GM21786 (cell line): Measurements from ENCODE around the gene OXCT1.
A peak's percentile ranks its signal among the peaks of the same experiment; 100 is the strongest.
"Not testable (repeated sequence)": the region's sequence is repeated elsewhere in the genome, so short reads cannot be mapped to it uniquely, and the experiment has no call there.

Experiments
- ATAC-seq: cut with Tn5 transposase; IDR thresholded peaks from one replicate; pipeline ENCODE4 v1.9.1; 2021; ENCODE audit not compliant: unreplicated experiment

The OXCT1 gene

GRCh38 chr5:41778410-41778809 lies 91.8 kb downstream of the OXCT1 start:
- ATAC-seq, result no peak

DNA sequence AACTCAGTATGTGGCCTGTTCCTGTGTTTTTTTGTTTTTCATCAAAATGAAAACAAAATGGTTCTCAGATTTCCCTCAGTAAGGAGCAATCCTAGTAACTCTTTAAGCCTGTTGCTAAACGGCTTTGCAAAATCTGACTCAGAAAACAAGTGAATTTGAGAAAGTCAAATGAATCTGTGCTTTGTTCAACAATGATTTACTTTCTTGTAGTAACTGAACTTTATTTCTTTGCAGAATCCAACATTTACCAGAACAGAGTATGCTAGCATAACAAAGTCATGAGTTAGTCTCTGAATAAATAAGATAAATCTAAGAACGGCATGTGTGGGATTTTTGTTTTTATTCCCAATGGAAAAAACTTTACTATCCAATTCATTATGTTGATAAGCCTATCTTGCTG lies 93.8 kb downstream of the OXCT1 start:
- ATAC-seq, result no peak

DNA sequence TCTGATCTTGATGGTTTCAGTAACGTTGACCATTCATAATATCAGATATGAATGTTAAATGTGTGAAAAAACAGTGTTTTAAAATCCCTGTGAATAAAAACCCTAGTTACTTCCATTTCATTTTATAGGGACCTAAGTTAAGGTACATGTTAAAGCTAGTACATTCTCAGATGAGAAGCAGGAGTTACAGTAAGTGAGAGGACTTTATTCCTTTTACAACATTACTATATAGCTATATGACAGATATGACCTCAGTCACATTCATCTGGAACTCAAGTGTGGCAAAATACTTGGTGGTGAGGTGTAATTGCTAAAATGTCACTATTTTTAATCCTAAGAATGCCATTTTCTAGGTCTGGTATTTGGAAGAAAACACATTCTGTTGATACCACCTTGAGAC lies 96.4 kb downstream of the OXCT1 start:
- ATAC-seq, result no peak

DNA sequence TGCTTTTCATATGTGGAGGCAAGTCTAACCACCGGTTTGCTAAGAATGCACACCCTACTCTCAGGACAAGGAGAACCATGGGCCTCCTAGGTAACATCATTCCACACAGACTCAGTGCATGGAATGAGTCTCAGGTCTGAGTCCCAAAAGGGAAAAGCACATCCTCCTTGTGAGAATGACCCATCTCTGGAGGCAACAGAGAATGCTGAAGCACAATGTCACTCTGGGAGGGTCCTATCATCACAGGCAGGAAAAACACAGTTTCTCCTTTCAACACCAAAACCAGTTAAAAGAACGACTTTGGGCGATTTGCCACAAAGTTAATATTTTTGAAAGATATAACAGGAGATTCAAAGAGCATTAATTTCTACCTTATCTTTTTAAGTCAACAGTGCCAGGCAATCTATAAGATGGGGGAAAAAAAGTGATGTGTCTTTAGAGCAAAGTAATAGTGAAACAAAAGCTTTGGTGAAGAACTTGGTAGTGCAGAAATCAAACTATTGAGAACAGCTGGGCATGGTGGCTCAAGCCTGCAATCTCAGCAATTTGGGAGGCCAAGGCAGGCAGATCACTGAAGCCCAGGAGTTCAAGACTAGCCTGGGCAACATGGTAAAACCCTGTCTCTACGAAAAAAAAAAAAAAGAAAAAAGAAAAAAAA lies 97.3 kb downstream of the OXCT1 start:
- ATAC-seq, result no peak

GRCh38 chr5:41772056-41772455 lies 98.2 kb downstream of the OXCT1 start:
- ATAC-seq, result no peak

- ATAC-seq, result peak; percentile 88
Observed at GRCh38 chr5:41770799-41771198, 99.4 kb downstream of the OXCT1 start.

DNA sequence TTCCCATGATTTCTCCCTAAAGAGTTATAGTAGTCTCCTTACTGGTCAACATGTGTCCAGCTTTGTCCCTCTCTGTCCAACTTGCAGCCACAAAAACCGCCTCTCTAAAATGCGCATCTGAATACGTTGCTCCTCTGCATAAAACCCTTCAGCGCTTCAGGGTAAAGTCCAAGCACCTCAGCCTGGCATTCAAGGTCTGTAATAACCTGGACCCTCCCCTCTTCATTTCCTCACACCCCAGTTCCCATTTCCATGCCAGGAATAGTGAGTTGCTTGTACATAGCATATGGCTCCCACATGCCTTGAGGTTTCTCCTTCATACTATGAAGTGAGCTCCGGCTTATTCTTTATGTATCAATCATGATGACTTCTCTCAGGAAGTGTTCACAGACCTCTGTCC lies 101.5 kb downstream of the OXCT1 start:
- no peak for ATAC-seq

GRCh38 chr5:41764650-41765049 lies 105.6 kb downstream of the OXCT1 start:
- ATAC-seq, result no peak

GRCh38 chr5:41763574-41763973 lies 106.7 kb downstream of the OXCT1 start:
- peak; percentile 46 for ATAC-seq

DNA sequence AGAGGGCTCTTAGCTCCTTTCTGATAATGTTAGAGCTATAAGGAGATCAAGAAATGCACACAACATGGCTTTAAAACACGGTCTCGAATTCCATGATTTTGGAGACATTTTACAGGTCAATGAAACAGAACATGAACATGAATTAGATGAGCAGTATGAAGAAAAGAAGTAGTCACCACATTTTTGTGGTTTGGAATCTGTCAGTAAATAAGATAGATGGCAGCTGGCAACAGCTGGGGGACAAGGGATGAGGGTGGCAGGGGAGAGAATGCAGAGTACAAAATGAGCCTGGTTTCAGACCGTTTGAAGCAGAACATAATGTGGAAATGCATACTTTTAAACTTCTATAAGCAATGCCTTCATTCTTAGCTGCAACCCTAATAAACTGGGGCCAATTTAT lies 107.1 kb downstream of the OXCT1 start:
- peak; percentile 48 for ATAC-seq

- no peak for ATAC-seq
Observed at GRCh38 chr5:41762426-41762825, 107.8 kb downstream of the OXCT1 start.

GRCh38 chr5:41761663-41762062 lies 108.6 kb downstream of the OXCT1 start:
- no peak for ATAC-seq

DNA sequence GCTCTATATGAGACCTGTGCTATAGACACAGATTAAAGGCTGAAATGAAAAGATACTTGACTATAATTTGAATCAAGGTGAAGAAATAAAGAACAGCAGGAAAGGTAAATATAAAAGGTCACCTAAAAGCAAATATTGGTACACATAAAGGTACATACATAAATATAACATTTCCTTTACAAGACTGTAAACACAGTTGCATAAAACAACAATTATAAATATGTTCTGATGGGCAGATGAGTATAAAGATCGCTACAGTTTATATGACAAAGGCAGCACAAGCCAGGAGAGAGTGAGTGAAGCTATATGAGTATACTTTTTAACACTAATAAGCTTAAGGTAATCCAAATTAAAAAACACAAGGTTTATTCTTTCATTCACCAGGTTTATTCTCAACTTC lies 114.5 kb downstream of the OXCT1 start:
- no peak for ATAC-seq

DNA sequence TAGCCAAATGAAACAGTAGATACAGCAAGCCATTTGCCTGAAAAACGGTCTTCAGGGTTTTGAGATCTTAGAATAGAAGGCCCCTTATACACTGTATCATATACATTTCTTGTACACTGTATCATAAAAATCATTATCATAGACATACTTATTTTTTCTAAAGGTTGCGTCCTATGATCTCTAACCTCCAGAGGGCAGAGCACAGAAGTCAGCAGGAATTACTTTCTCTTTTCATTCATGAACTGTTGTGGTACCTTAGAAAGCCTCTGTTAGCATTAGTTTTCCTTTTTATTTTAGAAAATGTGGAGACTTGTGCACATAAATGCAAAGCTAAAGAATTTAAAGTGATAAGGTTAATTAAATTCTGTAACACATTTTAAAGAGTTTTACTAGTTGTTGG lies 115.4 kb downstream of the OXCT1 start:
- ATAC-seq, result peak; percentile 68

- no peak for ATAC-seq
Observed at GRCh38 chr5:41751867-41752266, 118.4 kb downstream of the OXCT1 start.

DNA sequence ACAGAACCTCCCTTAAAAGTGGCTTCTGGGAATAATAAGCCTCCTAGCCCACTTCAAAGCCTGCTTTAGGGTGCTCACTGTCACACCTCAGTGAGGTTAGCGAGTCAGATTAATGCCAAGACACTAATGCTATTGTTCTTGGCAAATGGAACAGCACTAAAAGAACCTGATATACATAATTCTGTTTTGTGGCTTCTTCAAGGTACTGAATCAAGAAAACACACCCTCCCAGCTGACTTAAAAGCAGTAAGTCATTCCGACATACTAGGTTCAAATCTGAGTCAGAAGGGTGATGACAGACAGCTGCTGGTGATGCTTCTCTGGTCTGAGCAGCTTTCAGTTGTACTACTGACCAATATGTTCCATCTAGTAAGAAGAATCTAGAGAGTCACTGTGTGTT lies 121.6 kb downstream of the OXCT1 start:
- peak; percentile 98 for ATAC-seq

DNA sequence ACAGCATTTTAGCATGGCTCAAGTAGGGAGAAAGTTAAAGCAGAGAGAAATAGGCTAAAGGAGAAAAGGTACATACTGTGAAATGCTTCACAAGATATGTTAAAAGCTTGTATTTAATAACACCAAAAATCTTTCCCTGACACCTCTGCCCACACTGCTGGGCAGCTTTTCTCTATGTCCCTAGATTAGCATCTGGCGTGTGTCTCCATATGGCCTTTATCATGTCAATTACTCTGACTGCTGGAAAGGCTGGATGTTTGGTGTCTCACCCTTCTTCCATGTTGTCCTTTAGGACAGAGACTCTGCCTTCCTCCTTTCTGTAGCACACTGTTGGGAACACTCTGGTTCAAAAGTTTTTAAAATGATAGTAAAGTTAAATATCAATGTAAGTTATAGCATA lies 122.5 kb downstream of the OXCT1 start:
- ATAC-seq, result no peak

- ATAC-seq, result no peak
Observed at GRCh38 chr5:41747301-41747700, 122.9 kb downstream of the OXCT1 start.

GRCh38 chr5:41742608-41743007 lies 127.6 kb downstream of the OXCT1 start:
- ATAC-seq, result not testable (repeated sequence)

- ATAC-seq, result no peak
Observed at GRCh38 chr5:41738710-41739354, 131.4 kb downstream of the OXCT1 start.

DNA sequence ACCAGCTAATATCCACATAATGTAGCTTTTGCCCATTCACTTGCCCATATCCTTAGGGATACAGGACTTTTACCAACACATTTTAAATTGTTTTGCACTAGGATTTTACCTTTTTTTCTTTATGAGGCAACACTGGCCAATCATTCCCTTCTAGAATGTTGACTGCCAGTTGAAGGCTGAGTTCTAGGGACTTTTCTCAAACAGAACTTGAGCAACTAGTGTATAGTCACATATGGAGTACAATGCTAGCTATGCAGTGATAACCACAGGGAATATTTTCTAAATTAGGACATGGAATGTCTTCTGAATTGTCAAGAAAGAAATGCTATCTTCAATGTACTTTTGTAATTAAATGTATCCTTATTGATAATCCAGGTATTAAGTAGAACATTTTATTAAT lies 133.6 kb downstream of the OXCT1 start:
- no peak for ATAC-seq

DNA sequence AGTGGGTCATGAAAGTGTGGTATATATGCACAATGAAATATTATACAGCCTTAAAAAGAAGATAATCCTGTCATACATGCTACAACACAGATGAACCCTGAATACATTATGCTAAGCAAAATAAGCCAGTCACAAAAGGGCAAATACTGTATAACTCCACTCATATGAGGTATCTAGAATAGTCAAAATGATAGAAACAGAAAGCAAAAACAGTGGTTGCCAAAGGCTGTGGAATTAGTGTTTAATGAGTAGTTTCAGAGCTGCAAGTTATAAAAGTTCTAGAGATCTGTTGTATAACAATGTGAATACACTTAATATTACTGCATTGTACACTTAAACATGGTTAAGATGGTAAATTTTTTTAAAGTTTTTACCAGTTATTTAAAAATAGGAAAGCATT lies 135.0 kb downstream of the OXCT1 start:
- ATAC-seq, result peak; percentile 71

- not testable (repeated sequence) for ATAC-seq
Observed at GRCh38 chr5:41729381-41729780, 140.8 kb downstream of the OXCT1 start.
